GM06990 (cell line): ENCODE results near the gene CBX8.

Experiments used
- DNase-seq: peaks from one replicate; pipeline ENCODE4 v3.0.0-alpha.2; 2011; ENCODE audit not compliant: insufficient read length; ENCODE audit errors: extremely low read depth
- H3K27me3 ChIP-seq: replicated peaks from 2 replicates; pipeline ENCODE4 v1.6.0; 2011; ENCODE audit warnings: low read length; ENCODE audit not compliant: control insufficient read depth, insufficient read depth
- H3K36me3 ChIP-seq: 2 replicates; pipeline ENCODE4 v1.5.1; 2011; ENCODE audit warnings: low read length; ENCODE audit not compliant: control insufficient read depth, insufficient read depth
- H3K4me3 ChIP-seq: replicated peaks from 2 replicates; pipeline ENCODE4 v1.5.1; 2011; ENCODE audit warnings: low read depth, mild to moderate bottlenecking, control low read depth, low read length
- TF ChIP-seq, protein P1 (sequence below): IDR thresholded peaks from 2 replicates; pipeline ENCODE4 v1.5.1; 2011; ENCODE audit warnings: low read length, control low read depth, mild to moderate bottlenecking, inconsistent platforms; ENCODE audit not compliant: insufficient read depth, poor library complexity, severe bottlenecking

Gene CBX8

DNA sequence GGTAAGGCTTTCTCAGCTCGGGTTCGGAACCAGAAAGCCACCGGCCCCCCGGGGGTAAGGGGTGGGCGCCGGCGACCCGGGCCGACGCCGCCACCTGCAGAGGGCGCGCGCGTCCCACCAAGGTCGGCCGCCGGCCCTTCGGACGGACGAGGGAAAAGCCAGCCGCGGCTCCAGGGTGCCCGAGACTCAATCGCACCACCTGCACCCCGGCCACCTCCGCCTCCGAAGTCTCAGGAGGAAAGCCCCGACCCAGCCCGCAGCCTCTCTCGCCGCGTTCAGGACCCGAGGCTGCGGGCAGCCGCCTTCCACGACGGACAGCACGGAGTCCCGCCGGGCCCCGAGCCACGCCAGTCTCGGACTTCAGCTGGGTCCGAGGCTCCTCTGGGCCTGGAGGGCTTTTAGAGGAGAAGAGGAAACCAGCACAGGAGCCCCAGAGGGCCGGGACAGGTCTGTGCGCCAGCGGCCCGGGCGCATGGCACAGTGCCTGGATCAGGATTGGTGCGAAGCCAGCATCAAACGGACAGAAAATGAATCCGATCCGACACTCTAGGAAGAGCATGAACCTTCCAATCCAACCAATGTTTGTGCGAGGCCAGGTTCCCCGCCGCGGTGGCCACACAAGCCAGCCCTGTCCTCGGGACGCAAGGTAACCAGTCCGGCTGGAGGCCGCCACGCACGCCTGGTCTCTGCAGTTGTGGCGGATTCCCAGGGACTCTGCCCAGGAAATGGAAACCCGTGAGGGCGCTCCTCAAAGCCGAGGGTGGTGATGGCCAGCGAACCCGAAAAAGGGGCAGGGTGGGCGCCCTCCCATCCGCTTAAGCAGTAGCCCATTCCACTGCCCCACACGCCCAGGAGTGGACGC is 6.7 kb downstream of the CBX8 start:
- H3K27me3 ChIP-seq: peaks cover 3% of the 10 kb centered on the region; the same call in 1 of the 2 replicates
- TF ChIP-seq, protein P1, sequence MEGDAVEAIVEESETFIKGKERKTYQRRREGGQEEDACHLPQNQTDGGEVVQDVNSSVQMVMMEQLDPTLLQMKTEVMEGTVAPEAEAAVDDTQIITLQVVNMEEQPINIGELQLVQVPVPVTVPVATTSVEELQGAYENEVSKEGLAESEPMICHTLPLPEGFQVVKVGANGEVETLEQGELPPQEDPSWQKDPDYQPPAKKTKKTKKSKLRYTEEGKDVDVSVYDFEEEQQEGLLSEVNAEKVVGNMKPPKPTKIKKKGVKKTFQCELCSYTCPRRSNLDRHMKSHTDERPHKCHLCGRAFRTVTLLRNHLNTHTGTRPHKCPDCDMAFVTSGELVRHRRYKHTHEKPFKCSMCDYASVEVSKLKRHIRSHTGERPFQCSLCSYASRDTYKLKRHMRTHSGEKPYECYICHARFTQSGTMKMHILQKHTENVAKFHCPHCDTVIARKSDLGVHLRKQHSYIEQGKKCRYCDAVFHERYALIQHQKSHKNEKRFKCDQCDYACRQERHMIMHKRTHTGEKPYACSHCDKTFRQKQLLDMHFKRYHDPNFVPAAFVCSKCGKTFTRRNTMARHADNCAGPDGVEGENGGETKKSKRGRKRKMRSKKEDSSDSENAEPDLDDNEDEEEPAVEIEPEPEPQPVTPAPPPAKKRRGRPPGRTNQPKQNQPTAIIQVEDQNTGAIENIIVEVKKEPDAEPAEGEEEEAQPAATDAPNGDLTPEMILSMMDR: peak; percentile 43
- H3K36me3 ChIP-seq: no peaks in the 10 kb centered on the region
- DNase-seq: peak; percentile 53
- H3K4me3 ChIP-seq: no peak overlapping the region

DNA sequence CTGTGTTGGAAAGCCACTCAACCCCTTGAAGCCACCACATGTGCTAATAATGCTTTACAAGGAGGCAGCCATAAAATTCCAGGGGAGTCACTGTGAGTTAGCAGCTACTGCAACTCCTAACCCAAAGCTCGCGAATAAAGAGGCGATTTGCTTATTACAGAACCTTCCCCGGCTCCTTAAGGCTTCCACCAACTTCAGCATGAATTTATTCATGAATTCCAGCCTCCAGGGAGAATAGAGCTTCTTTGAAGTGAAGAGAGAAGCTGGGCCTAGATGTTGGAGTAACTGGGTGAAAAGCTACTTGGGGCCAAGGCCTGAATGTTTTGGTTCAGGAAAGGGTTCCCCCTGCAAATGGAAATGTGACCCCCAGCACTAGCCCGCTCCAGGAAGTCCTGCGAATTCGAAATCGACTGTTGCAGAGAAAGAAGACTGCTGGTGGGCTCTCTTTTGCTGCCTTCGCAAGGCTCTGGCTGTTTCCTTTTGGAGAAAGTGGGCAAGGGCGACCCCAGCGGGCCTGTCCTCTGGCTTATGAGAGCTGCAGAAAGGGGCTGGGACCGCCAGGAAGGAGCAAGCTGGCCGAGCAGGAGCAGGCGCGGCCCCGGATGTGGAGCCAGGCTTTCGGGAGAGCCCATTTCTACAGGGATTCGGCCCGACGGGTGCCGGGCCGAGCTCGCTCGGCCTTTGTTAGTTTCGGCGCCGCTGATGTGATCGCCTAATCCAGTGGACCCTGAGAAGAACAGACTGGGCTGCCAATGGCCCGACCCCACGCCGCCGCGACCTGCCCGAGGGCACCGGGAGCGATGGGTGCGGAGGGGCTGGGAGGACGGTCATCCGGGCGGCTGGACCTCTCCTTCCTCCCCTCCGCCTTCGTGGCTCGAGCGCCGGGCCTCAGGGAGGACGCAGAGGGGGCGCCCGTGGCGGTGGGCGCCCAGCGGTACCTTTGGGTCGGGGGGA is 7.6 kb downstream of the CBX8 start:
- peaks cover 3% of the 10 kb centered on the region; the same call in 1 of the 2 replicates for H3K27me3 ChIP-seq
- no peak for DNase-seq
- no peak overlapping the region for H3K4me3 ChIP-seq
- H3K36me3 ChIP-seq: no peaks in the 10 kb centered on the region
- TF ChIP-seq, protein P1: no peak

DNA sequence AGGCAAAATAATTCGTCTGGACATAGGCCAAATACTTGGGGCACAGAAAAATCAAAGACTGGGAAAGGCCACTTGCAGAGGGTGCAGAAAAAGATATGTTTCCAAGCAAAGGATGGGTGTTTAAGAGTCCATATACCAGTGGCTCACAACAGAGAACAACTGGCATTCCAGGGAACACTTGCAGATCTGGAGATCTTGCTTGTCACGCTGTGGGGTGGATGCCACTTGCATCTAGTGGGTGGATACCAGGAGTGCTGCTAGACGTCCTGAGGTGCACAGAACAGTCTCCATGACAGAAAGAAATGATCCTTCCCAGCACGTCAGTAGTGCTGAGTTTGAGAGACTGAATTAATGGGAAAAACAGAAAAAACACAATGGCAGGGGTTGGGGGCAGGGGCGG is 8.4 kb downstream of the CBX8 start:
- peaks cover 3% of the 10 kb centered on the region; the same call in 1 of the 2 replicates for H3K27me3 ChIP-seq

DNA sequence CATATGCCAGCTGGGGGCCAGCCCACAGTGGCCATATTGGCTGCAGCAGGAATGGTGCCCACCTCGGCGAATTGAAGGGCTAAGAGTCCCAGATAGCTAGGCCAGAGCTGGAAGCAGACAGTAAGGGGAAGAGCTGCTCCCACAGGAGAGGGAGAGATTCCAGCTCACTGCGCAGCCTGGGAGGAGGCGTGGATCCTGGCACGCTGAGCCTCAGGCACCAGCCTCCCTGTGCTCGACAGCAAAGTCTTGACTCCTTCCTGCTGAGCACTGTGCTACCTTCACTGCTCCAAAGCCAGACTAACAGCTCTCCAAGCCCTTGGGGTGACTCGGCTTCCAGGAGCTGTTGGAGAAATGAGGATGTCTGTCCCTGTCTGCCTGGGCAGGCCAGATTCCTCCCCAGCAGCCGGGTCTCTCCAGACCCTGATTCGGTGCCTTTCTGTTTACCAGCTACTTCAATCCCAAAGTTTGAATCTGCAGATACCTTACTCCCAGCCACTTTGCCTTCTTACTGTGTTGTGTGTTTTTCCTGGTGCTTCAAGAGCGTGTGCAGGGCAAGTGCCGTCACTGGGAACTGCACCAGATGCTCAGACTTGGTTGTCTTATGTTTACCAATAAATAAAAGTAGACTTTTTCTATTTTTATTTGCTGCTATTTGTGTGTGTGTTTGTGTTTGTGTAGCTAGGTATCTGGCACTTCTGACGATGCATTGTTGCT is 9.8 kb downstream of the CBX8 start:
- no peak for DNase-seq
- Histone ChIP-seq H3K36me3 (no peaks in the 10 kb centered on the region), H3K27me3 (peaks cover 3% of the 10 kb centered on the region; the same call in 1 of the 2 replicates), H3K4me3 (no peak overlapping the region)
- TF ChIP-seq, protein P1: no peak

More for the DNA sequence above, 8.4 kb downstream of the CBX8 start:
- no peak overlapping the region for H3K4me3 ChIP-seq
- DNase-seq: no peak
- no peaks in the 10 kb centered on the region for H3K36me3 ChIP-seq
- TF ChIP-seq, protein P1: no peak

DNA sequence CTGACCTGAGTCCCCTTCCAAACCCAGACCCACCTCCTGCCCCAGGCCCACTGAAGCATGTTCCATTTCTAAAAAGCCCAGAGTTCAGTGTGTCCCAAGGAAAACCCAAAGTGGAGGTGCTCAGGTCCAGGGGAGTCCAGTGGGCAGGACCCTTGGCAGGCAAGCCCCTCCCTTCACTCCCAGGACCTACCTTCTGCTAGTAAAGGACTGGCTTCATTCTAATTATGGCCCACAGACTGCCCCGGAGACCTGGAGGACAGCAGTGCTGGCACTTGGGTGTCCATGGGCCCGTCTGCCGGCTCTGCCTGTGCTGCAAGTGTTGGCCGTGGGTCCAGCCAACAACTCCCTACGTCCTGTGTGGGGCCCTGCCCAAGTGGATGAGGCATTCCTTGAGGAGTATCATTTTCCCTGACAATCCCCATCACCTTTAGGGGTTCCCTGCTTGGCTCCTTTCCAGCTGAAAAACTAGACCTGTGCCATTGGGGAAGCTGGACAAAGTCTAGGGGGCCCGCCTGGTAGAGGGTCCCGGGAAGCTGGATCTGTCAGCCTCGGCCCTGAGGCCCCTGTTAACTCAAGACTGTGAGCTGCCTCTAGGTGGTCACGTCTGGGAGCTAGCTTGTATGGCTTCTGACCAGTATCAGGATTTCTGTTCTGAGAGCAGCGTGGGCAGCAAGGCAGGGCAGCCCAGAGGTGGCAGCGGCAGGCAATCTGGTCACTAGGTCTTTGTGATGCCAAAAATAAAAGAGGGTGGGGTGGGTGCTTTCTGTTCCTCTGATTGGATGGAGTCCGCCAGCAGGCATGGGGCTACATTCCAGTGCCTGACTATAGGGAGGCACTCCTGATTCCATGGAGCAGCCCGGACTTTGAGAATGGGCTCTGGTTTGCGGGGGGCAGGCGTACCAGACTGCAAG is 10.7 kb downstream of the CBX8 start:
- DNase-seq: no peak
- H3K36me3 ChIP-seq: no peaks in the 10 kb centered on the region
- TF ChIP-seq, protein P1: no peak
- H3K27me3 ChIP-seq: peaks cover 3% of the 10 kb centered on the region; the same call in 1 of the 2 replicates
- no peak overlapping the region for H3K4me3 ChIP-seq
